ENCODE data around the gene LRRC4C.

The LRRC4C gene

GRCh38 chr11:40293655-40294348 lies 1165.7 kb downstream of the LRRC4C start:
- Histone ChIP-seq H4K91ac (ENCODE audit: low read depth, low read length) (no peak overlapping the region), H3K27me3 (ENCODE audit: insufficient read depth, low read length) (peaks cover 5% of the 10 kb centered on the region), H2AFZ (ENCODE audit: insufficient read depth, low read length, poor library complexity) (peak overlapping the region; percentile 87), H3K4me1 (ENCODE audit: control insufficient read depth in 1 of 2, insufficient read depth in 2 of 2, low read length in 2 of 2) (peaks cover 0 to 2% of the 10 kb centered on the region in 2 experiments), H2BK5ac (ENCODE audit: low read depth, low read length, poor library complexity) (no peak overlapping the region), H4K8ac (ENCODE audit: low read depth, low read length) (peak overlapping the region; percentile 52), H3K14ac (ENCODE audit: low read length) (no peak overlapping the region), H2BK12ac (ENCODE audit: low read length) (peak overlapping the region; percentile 11), H3K4ac (ENCODE audit: low read depth, low read length) (no peak overlapping the region), H3K18ac (ENCODE audit: low read length) (no peak overlapping the region), H3K4me3 (ENCODE audit: low read depth, low read length) (peak overlapping the region; percentile 60), H3K79me2 (ENCODE audit: control insufficient read depth, insufficient read depth, low read length, poor library complexity) (no peaks in the 10 kb centered on the region), H4K12ac (ENCODE audit: low read depth, low read length) (no peak overlapping the region), H3K79me1 (ENCODE audit: low read length) (no peaks in the 10 kb centered on the region), H3K23ac (ENCODE audit: low read length) (no peak overlapping the region), H3K27ac (ENCODE audit: low read depth, low read length) (no peak overlapping the region), H3K9me3 (ENCODE audit: insufficient read depth, low read depth, low read length) (no peaks in the 10 kb centered on the region), H2BK120ac (ENCODE audit: insufficient read depth, low read length, poor library complexity) (no peak overlapping the region), H3K9ac (ENCODE audit: low read length) (no peak overlapping the region), H2AK5ac (ENCODE audit: low read length) (no peak overlapping the region), H3K4me2 (ENCODE audit: low read length) (peak overlapping the region; percentile 82), H3K36me3 (ENCODE audit: control insufficient read depth in 1 of 2, insufficient read depth in 2 of 2, low read length in 2 of 2) (no peaks in the 10 kb centered on the region)
- peak; percentile 4 to 40 for DNase-seq
- no CpG with 5 or more reads among the region's 27 CpGs for WGBS (ENCODE audit: extremely low coverage, insufficient coverage, insufficient read length)

- Histone ChIP-seq H4K12ac (ENCODE audit: low read depth, low read length) (no peak overlapping the region), H4K8ac (ENCODE audit: low read depth, low read length) (no peak overlapping the region), H3K9me3 (ENCODE audit: insufficient read depth, low read depth, low read length) (no peaks in the 10 kb centered on the region), H3K4me3 (ENCODE audit: low read depth, low read length) (peak overlapping the region; percentile 47), H3K14ac (ENCODE audit: low read length) (no peak overlapping the region), H3K79me2 (ENCODE audit: control insufficient read depth, insufficient read depth, low read length, poor library complexity) (no peaks in the 10 kb centered on the region), H3K27ac (ENCODE audit: low read depth, low read length) (no peak overlapping the region), H2BK12ac (ENCODE audit: low read length) (no peak overlapping the region), H2AFZ (ENCODE audit: insufficient read depth, low read length, poor library complexity) (no peak overlapping the region), H3K9ac (ENCODE audit: low read length) (no peak overlapping the region), H3K4me2 (ENCODE audit: low read length) (peak overlapping the region; percentile 82), H3K18ac (ENCODE audit: low read length) (no peak overlapping the region), H3K36me3 (ENCODE audit: control insufficient read depth in 1 of 2, insufficient read depth in 2 of 2, low read length in 2 of 2) (no peaks in the 10 kb centered on the region), H2AK5ac (ENCODE audit: low read length) (no peak overlapping the region), H3K79me1 (ENCODE audit: low read length) (no peaks in the 10 kb centered on the region), H3K27me3 (ENCODE audit: insufficient read depth, low read length) (peaks cover 5% of the 10 kb centered on the region), H2BK120ac (ENCODE audit: insufficient read depth, low read length, poor library complexity) (no peak overlapping the region), H3K4me1 (ENCODE audit: control insufficient read depth in 1 of 2, insufficient read depth in 2 of 2, low read length in 2 of 2) (peaks cover 0 to 2% of the 10 kb centered on the region in 2 experiments), H3K23ac (ENCODE audit: low read length) (no peak overlapping the region), H4K91ac (ENCODE audit: low read depth, low read length) (no peak overlapping the region), H2BK5ac (ENCODE audit: low read depth, low read length, poor library complexity) (no peak overlapping the region), H3K4ac (ENCODE audit: low read depth, low read length) (no peak overlapping the region)
- no CpG with 5 or more reads among the region's 37 CpGs for WGBS (ENCODE audit: extremely low coverage, insufficient coverage, insufficient read length)
- DNase-seq: no peak
These were observed 1166.5 kb downstream of the LRRC4C start for GRCh38 chr11:40292721-40293508.

GRCh38 chr11:40291741-40292140 lies 1167.7 kb downstream of the LRRC4C start:
- no peaks in the 10 kb centered on the region for H3K79me2 ChIP-seq (ENCODE audit: control insufficient read depth, insufficient read depth, low read length, poor library complexity)
- H3K4me3 ChIP-seq (ENCODE audit: low read depth, low read length): peak overlapping the region; percentile 41
- H3K4me2 ChIP-seq (ENCODE audit: low read length): no peak overlapping the region
- no CpG with 5 or more reads among the region's 7 CpGs for whole genome bisulfite sequencing (ENCODE audit: extremely low coverage, insufficient coverage, insufficient read length)
- no peaks in the 10 kb centered on the region for H3K9me3 ChIP-seq (ENCODE audit: insufficient read depth, low read depth, low read length)
- no peak overlapping the region for H2BK5ac ChIP-seq (ENCODE audit: low read depth, low read length, poor library complexity)
- no peak overlapping the region for H3K4ac ChIP-seq (ENCODE audit: low read depth, low read length)
- no peaks in the 10 kb centered on the region for H3K79me1 ChIP-seq (ENCODE audit: low read length)
- no peak overlapping the region for H3K27ac ChIP-seq (ENCODE audit: low read depth, low read length)
- H3K23ac ChIP-seq (ENCODE audit: low read length): no peak overlapping the region
- H2AFZ ChIP-seq (ENCODE audit: insufficient read depth, low read length, poor library complexity): no peak overlapping the region
- peaks cover 5% of the 10 kb centered on the region for H3K27me3 ChIP-seq (ENCODE audit: insufficient read depth, low read length)
- peaks cover 0 to 2% of the 10 kb centered on the region in 2 experiments for H3K4me1 ChIP-seq (ENCODE audit: control insufficient read depth in 1 of 2, insufficient read depth in 2 of 2, low read length in 2 of 2)
- no peak overlapping the region for H4K8ac ChIP-seq (ENCODE audit: low read depth, low read length)
- no peak overlapping the region for H4K91ac ChIP-seq (ENCODE audit: low read depth, low read length)
- H3K18ac ChIP-seq (ENCODE audit: low read length): no peak overlapping the region
- no peak overlapping the region for H2BK12ac ChIP-seq (ENCODE audit: low read length)
- no peak overlapping the region for H2AK5ac ChIP-seq (ENCODE audit: low read length)
- DNase-seq: no peak
- no peak overlapping the region for H3K9ac ChIP-seq (ENCODE audit: low read length)
- no peak overlapping the region for H2BK120ac ChIP-seq (ENCODE audit: insufficient read depth, low read length, poor library complexity)
- H3K14ac ChIP-seq (ENCODE audit: low read length): no peak overlapping the region
- no peak overlapping the region for H4K12ac ChIP-seq (ENCODE audit: low read depth, low read length)
- H3K36me3 ChIP-seq (ENCODE audit: control insufficient read depth in 1 of 2, insufficient read depth in 2 of 2, low read length in 2 of 2): no peaks in the 10 kb centered on the region

- Histone ChIP-seq H3K4me3 (ENCODE audit: low read depth, low read length) (peak overlapping the region; percentile 41), H3K79me2 (ENCODE audit: control insufficient read depth, insufficient read depth, low read length, poor library complexity) (no peaks in the 10 kb centered on the region), H3K18ac (ENCODE audit: low read length) (no peak overlapping the region), H3K4me2 (ENCODE audit: low read length) (no peak overlapping the region), H3K4me1 (ENCODE audit: control insufficient read depth in 1 of 2, insufficient read depth in 2 of 2, low read length in 2 of 2) (peaks cover 0 to 2% of the 10 kb centered on the region in 2 experiments), H3K4ac (ENCODE audit: low read depth, low read length) (no peak overlapping the region), H2AK5ac (ENCODE audit: low read length) (no peak overlapping the region), H3K14ac (ENCODE audit: low read length) (no peak overlapping the region), H4K8ac (ENCODE audit: low read depth, low read length) (no peak overlapping the region), H4K91ac (ENCODE audit: low read depth, low read length) (no peak overlapping the region), H3K27me3 (ENCODE audit: insufficient read depth, low read length) (peaks cover 5% of the 10 kb centered on the region), H2BK5ac (ENCODE audit: low read depth, low read length, poor library complexity) (no peak overlapping the region), H3K79me1 (ENCODE audit: low read length) (no peaks in the 10 kb centered on the region), H2AFZ (ENCODE audit: insufficient read depth, low read length, poor library complexity) (no peak overlapping the region), H2BK120ac (ENCODE audit: insufficient read depth, low read length, poor library complexity) (no peak overlapping the region), H4K12ac (ENCODE audit: low read depth, low read length) (no peak overlapping the region), H2BK12ac (ENCODE audit: low read length) (no peak overlapping the region), H3K9ac (ENCODE audit: low read length) (no peak overlapping the region), H3K27ac (ENCODE audit: low read depth, low read length) (no peak overlapping the region), H3K9me3 (ENCODE audit: insufficient read depth, low read depth, low read length) (no peaks in the 10 kb centered on the region), H3K23ac (ENCODE audit: low read length) (no peak overlapping the region), H3K36me3 (ENCODE audit: control insufficient read depth in 1 of 2, insufficient read depth in 2 of 2, low read length in 2 of 2) (no peaks in the 10 kb centered on the region)
- no peak for DNase-seq
- WGBS (ENCODE audit: extremely low coverage, insufficient coverage, insufficient read length): no CpG with 5 or more reads among the region's 3 CpGs
These were observed 1168.1 kb downstream of the LRRC4C start for GRCh38 chr11:40291329-40291728.
